ENCODE data around the gene PKD1.

- TF ChIP-seq POLR2AphosphoS5 (IDR thresholded peaks at IDR 0.05; ENCODE audit: low read depth, low read length) (no peak), POLR2A (IDR thresholded peaks at IDR 0.05; ENCODE audit: low read depth, low read length) (no peak), TAF1 (IDR thresholded peaks at IDR 0.05; ENCODE audit: borderline replicate concordance, low read depth, low read length) (no peak)
Observed at GRCh38 chr16:2156849-2157224, 21.1 kb upstream of the PKD1 start.

Data from GM12892 (cell line).